Neuron (in vitro differentiated cells): Measurements from ENCODE around the gene RBL1.
"Not testable (repeated sequence)": the region's sequence is repeated elsewhere in the genome, so short reads cannot be mapped to it uniquely, and the experiment has no call there.

Experiments used
- H2AFZ ChIP-seq: one replicate; pipeline ENCODE4 v1.6.1; 2013; ENCODE audit warnings: low read depth, mild to moderate bottlenecking, inconsistent platforms, low read length, moderate library complexity
- H3K27me3 ChIP-seq: one replicate; pipeline ENCODE4 v1.6.1; 2013; ENCODE audit warnings: low read length; ENCODE audit not compliant: insufficient read depth
- H3K36me3 ChIP-seq: one replicate; pipeline ENCODE4 v1.6.1; 2013; ENCODE audit warnings: low read length; ENCODE audit not compliant: insufficient read depth
- H3K4me1 ChIP-seq: one replicate; pipeline ENCODE4 v1.6.1; 2013; ENCODE audit warnings: low read length; ENCODE audit not compliant: insufficient read depth
- H3K4me3 ChIP-seq: 2 replicates; pipeline ENCODE4 v1.5.1; 2013; ENCODE audit warnings: mild to moderate bottlenecking, low read length, moderate library complexity
- H3K9me3 ChIP-seq: one replicate; pipeline ENCODE4 v1.6.1; 2013; ENCODE audit warnings: low read length

Gene RBL1

DNA sequence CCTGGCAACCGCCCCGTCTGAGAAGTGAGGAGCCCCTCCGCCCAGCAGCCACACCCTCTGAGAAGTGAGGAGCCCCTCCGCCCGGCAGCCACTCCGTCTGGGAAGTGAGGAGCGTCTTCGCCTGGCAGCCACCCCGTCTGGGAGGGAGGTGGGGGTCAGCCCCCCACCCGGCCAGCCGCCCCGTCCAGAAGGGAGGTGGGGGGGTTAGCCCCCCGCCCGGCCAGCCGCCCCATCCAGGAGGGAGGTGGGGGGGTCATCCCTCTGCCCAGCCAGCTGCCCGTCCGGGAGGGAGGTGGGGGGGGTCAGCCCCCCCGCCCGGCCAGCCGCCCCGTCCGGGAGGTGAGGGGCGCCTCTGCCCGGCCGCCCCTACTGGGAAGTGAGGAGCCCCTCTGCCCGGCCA, 95.6 kb downstream of the RBL1 start:
- peaks cover 47% of the 10 kb centered on the region for H3K36me3 ChIP-seq
- H2AFZ ChIP-seq, H3K4me3 ChIP-seq, H3K27me3 ChIP-seq, H3K4me1 ChIP-seq: not testable (repeated sequence)
- H3K9me3 ChIP-seq, result peaks cover 13% of the 10 kb centered on the region

DNA sequence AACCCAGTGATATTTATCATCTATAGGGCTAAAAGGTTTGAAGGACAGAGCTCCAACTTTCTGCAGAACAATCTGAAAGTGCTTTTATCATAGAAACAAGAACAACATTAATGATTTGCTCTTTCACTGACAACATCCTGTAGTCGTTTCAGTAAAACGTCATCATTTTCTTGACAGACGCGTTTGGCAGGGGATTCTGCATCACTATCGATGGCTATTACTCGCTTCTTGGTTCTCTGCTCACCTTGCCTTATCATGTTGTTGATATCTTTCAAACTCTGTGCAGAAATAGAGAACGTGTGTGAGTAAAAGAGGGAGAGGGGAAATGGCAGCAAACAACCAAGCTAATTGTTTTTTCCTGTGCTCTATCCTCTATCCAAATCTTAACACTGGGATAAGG, 97.1 kb downstream of the RBL1 start:
- Histone ChIP-seq H3K4me1 (no peaks in the 10 kb centered on the region), H3K36me3 (peaks cover 51% of the 10 kb centered on the region), H2AFZ (no peak overlapping the region), H3K27me3 (no peaks in the 10 kb centered on the region), H3K9me3 (peaks cover 24% of the 10 kb centered on the region), H3K4me3 (no peak overlapping the region)

DNA sequence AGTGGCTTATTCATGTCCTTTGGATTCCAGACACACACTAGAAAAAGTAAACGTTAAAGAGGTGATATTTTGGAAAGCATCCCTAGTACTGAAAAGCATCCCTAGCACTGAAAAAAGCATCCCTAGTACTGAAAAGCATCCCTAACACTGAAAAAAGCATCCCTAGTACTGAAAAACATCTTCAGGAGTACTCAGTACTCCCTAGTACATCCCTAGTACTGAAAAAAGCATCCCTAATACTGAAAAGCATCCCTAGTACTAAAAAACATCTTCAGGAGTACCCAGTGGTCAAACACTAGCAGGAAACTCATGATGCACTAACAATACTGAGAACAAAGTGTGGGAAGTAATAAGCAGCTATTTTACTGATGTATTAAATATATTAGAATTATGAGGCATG, 98.7 kb downstream of the RBL1 start:
- no peaks in the 10 kb centered on the region for H3K27me3 ChIP-seq
- no peaks in the 10 kb centered on the region for H3K4me1 ChIP-seq
- H3K36me3 ChIP-seq, result peaks cover 40% of the 10 kb centered on the region
- no peak overlapping the region for H3K4me3 ChIP-seq
- peaks cover 21% of the 10 kb centered on the region for H3K9me3 ChIP-seq
- no peak overlapping the region for H2AFZ ChIP-seq

GRCh38 chr20:36994221-36994620, 101.6 kb downstream of the RBL1 start:
- not testable (repeated sequence) for H3K27me3 ChIP-seq, H2AFZ ChIP-seq, H3K4me1 ChIP-seq, H3K4me3 ChIP-seq
- H3K9me3 ChIP-seq, result peaks cover 21% of the 10 kb centered on the region
- peaks cover 36% of the 10 kb centered on the region for H3K36me3 ChIP-seq

DNA sequence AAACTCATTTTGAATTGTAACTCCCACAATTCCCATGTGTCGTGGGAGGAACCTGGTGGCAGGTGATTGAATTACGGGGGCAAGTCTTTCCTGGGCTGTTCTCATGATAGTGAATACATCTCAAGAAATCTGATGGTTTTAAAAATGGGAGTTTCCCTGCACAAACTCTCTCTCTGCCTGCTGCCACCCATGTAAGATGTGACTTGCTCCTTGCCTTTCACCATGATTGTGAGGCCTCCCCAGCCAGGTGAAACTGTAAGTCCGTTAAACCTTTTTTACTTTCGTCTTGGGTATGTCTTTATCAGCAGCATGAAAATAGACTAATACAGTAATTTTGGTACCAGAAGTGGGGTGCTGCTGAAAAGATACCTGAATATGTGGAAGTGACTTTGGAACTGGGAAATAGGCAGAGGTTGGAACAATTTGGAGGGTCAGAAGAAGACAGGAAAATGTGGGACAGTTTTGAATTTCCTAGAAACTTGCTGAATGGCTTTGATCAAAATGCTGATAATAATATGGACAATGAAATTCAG, 102.9 kb downstream of the RBL1 start:
- Histone ChIP-seq H3K4me1 (no peaks in the 10 kb centered on the region), H2AFZ (no peak overlapping the region), H3K9me3 (peaks cover 17% of the 10 kb centered on the region), H3K4me3 (no peak overlapping the region), H3K36me3 (peaks cover 27% of the 10 kb centered on the region), H3K27me3 (no peaks in the 10 kb centered on the region)

DNA sequence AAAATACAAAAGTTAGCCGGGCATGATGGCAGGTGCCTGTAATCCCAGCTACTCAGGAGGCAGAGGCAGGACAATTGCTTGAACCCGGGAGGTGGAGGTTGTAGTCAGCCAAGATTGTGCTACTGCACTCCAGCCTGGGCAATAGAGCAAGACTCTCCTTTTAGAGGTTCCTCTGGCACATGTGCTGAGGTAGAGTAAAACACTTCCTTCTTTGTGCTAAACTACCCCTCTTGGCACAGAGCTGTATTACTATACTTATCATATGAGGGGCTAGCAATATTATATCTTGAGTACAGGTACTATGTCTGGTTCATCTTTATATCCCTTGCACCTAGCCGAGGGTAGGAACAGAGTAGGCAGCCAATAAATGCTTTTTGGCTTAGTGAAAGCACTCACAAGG, 104.1 kb downstream of the RBL1 start:
- peaks cover 16% of the 10 kb centered on the region for H3K36me3 ChIP-seq
- H3K4me1 ChIP-seq, result no peaks in the 10 kb centered on the region
- no peak overlapping the region for H3K4me3 ChIP-seq
- H3K9me3 ChIP-seq, result peaks cover 14% of the 10 kb centered on the region
- H2AFZ ChIP-seq, result no peak overlapping the region
- no peaks in the 10 kb centered on the region for H3K27me3 ChIP-seq

DNA sequence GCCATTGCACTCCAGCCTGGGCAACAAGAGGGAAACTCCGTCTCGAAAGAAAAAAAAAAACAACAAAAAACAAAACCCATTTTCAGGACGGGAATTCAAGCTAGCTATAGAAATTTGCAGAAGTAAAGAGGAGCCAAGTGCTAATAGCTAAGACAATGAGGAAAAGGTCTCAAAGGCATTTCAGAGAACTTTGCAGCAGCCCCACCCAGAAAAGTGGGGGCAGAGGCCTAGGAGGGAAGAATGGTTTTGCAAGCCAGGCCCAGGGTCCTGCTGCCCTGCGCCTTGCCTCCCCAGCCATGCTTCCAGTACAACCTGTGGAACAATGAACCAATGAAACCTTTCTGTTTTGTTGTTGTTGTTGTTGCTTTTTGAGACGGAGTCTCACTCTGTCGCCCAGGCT, 106.0 kb downstream of the RBL1 start:
- Histone ChIP-seq H2AFZ (no peak overlapping the region), H3K4me3 (no peak overlapping the region), H3K36me3 (peaks cover 5% of the 10 kb centered on the region), H3K9me3 (peaks cover 8% of the 10 kb centered on the region), H3K27me3 (no peaks in the 10 kb centered on the region), H3K4me1 (no peaks in the 10 kb centered on the region)

DNA sequence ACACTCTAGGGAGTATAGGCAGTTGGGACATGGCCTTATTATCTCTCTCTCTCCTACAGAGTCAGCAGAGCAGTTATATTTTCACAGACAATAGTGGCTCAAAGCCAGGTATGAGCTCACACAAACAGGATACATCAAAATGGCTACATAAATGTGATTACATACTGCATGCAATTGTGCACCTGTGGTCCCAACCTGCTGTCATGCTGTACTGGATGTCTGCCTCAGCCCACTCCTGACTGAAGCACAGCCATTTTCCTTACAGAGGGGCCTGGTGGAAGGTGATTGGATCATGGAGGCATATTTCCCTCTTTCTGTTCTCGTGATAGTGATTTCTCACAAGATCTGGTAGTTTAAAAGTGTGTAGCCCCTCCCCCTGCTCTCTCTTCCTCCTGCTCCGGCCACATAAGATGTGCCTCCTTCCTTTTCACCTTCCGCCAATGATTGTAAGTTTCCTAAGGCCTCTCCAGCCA, 107.3 kb downstream of the RBL1 start:
- H3K4me3 ChIP-seq, result no peak overlapping the region

DNA sequence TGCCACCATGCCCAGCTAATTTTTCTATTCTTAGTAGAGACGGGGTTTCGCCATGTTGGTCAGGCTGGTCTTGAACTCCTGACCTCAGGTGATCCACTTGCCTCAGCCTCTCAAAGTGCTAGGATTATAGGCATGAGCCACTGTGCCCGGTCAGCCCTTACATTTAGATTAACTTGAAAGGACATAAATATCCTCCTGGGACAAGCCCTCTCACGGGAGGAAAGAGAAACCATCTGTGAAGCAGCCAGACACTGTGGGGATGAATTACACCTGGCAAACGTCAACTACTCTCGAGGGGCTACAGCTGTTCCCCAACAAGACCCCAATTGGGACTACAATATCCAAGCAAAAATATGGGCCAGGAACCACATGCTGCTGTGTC, 111.5 kb downstream of the RBL1 start:
- no peaks in the 10 kb centered on the region for H3K9me3 ChIP-seq
- no peak overlapping the region for H2AFZ ChIP-seq
- no peaks in the 10 kb centered on the region for H3K27me3 ChIP-seq
- no peaks in the 10 kb centered on the region for H3K36me3 ChIP-seq
- no peaks in the 10 kb centered on the region for H3K4me1 ChIP-seq
- no peak overlapping the region for H3K4me3 ChIP-seq

More for the DNA sequence above, 107.3 kb downstream of the RBL1 start:
- Histone ChIP-seq H3K9me3 (no peaks in the 10 kb centered on the region), H3K27me3 (no peaks in the 10 kb centered on the region), H2AFZ (no peak overlapping the region), H3K36me3 (no peaks in the 10 kb centered on the region), H3K4me1 (no peaks in the 10 kb centered on the region)

GRCh38 chr20:36975099-36975818, 120.5 kb downstream of the RBL1 start:
- peaks cover 4% of the 10 kb centered on the region for H3K9me3 ChIP-seq
- no peak overlapping the region for H2AFZ ChIP-seq
- no peaks in the 10 kb centered on the region for H3K27me3 ChIP-seq
- no peaks in the 10 kb centered on the region for H3K36me3 ChIP-seq
- no peaks in the 10 kb centered on the region for H3K4me1 ChIP-seq
- no peak overlapping the region for H3K4me3 ChIP-seq

DNA sequence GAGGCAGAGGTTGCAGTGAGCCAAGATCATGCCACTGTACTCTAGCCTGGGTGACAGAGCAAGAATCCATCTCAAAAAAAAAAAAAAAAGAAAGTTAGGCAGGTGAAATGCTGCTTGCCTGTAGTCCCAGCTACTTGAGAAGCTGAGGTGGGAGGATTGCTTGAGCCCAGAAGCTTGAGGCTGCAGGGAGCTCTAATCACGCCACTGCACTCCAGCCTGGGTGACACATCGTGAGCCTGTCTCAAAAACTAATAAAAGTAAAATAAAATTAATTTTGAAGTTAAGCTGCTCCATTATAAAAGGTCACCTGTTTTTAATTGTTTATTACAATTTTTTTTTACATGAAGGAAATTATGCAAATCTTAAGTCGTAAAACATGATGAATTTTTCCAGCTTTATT, 121.1 kb downstream of the RBL1 start:
- H3K36me3 ChIP-seq, result no peaks in the 10 kb centered on the region
- H2AFZ ChIP-seq, result no peak overlapping the region
- H3K4me3 ChIP-seq, result no peak overlapping the region
- peaks cover 4% of the 10 kb centered on the region for H3K9me3 ChIP-seq
- H3K4me1 ChIP-seq, result peaks cover 3% of the 10 kb centered on the region
- H3K27me3 ChIP-seq, result no peaks in the 10 kb centered on the region

DNA sequence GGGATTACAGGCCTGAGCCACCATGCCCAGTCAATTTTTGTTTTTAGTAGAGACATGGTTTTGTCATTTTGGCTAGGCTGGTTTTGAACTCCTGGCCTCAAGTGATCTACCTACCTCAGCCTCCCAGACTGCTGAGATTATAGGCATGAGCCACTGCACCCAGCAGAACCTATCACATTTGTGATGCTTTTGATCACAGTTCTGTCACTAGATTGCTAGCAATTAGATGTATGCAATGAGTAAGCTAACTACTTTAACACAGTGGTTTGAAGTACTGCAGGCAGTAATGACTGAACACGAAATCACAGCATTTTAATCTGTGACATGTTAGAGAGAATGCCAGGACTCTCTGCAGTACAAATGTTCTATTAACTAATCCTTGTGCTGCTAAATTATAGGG, 124.7 kb downstream of the RBL1 start:
- H3K9me3 ChIP-seq, result peaks cover 4% of the 10 kb centered on the region
- no peak overlapping the region for H3K4me3 ChIP-seq
- H3K36me3 ChIP-seq, result no peaks in the 10 kb centered on the region
- peaks cover 9% of the 10 kb centered on the region for H3K4me1 ChIP-seq
- H2AFZ ChIP-seq, result no peak overlapping the region
- H3K27me3 ChIP-seq, result no peaks in the 10 kb centered on the region

- H3K4me3 ChIP-seq, result no peak overlapping the region
- H3K4me1 ChIP-seq, result peaks cover 9% of the 10 kb centered on the region
- H3K36me3 ChIP-seq, result no peaks in the 10 kb centered on the region
- no peak overlapping the region for H2AFZ ChIP-seq
- H3K9me3 ChIP-seq, result peaks cover 4% of the 10 kb centered on the region
- no peaks in the 10 kb centered on the region for H3K27me3 ChIP-seq
These were observed 126.2 kb downstream of the RBL1 start for GRCh38 chr20:36969478-36970186.
